Activated CD8-positive, alpha-beta memory T cell treated with anti-CD3 and anti-CD28 coated beads, Interleukin-2, amount 50 U/mL, for 4 hours (primary cell): Measurements from ENCODE around the gene ZPR1.
A peak's percentile ranks its signal among the peaks of the same experiment; 100 is the strongest.
"Not testable (repeated sequence)": the region's sequence is repeated elsewhere in the genome, so short reads cannot be mapped to it uniquely, and the experiment has no call there.

Source experiments
- DNase-seq: peaks from one replicate; pipeline ENCODE4 v3.0.0-alpha.2; 2020

ZPR1 gene

DNA sequence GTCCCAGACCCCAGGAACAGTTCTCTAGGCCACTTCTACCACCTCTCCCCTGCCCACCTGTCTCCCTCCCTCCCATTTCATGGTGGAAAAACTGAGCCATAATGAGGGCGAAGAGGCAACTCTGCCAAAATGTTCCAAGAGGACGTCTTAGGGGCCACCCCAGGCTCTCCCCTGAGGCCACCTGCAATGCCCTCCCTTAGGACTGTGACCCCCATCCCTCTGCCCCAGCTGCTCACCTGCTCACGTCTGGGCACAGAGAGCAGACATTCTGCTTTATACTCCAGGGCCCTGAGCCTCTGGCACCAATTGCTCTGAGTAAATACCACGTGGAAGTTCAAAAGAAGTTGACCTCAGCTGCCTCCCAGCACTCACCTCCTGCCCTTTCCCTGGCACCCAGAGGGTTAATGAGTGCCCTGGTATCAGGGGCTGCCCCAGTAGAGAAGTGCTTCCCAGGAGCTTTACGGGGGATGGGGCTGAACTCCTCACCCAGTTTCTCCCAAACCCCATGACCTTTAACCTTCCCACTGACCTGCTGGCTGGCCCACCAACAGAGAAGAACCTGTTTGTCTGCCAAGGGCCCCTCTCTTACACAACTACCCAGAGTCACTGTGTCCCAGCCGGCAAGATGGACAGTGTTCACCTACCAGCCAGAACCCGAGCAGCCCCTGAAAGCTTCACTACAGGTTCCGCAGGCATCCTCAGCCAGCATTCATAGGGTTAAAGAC is 4.5 kb upstream of the ZPR1 start:
- DNase-seq = no peak

DNA sequence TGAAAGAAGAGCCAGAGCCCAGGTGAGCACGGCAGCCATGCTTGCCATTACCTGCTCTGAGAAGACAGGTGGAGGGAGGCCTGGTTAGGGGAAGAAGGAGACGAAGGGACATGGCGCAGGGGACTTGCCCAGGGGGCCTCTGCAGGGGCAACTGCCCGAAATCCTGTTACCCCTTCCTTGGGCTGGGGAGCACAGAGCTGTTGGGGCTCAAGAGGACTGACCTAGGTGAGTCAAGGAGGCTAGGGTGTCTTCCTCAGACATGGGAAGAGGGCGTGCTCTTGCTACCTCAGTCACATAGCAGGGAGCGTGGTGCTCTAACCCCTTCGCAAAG is 4.0 kb upstream of the ZPR1 start, which contains the start of gene APOA5:
Gene APOA5 (minus strand): TSS at position 67 of the 331 bp plus-strand sequence. CDS start 19 bp downstream, at position 48.
- no peak for DNase-seq

DNA sequence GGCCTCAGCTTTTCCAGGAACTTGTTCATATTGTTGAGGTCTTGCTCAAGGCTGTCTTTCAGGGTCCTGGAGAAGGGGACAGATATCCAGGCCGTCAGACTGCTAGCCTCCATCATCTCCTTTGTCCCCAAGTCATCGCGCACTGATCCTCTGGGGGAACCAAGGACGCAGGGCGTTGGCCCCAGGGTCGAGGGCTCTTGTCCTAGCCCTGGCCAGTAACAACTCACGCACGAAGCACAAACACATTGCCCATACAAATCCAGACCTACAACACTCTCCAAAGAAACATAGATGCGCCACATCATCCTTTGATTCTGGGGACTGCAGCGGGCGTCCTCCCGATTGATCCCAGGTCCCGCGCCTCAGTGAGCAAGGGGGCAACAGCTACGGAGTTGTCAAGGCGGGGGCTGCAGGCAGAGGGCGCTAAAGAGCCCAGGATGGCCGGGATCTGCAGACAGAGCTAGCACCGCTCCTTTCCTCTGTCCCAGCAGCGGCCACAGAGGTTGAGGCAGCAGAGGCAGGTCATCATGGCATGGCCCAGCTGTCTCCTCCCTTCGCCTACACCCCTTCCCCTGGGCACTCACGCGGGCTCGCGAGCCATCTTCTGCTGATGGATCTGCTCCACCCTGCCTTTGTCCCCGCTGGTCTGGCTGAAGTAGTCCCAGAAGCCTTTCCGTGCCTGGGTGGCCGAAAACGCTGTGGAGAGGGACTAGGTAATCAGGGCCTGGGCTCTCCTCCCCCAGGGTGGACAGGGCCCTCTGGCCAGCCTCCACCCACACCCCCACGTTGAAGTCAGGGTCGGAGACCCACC is 3.4 kb upstream of the ZPR1 start:
- DNase-seq = peak; percentile 79

DNA sequence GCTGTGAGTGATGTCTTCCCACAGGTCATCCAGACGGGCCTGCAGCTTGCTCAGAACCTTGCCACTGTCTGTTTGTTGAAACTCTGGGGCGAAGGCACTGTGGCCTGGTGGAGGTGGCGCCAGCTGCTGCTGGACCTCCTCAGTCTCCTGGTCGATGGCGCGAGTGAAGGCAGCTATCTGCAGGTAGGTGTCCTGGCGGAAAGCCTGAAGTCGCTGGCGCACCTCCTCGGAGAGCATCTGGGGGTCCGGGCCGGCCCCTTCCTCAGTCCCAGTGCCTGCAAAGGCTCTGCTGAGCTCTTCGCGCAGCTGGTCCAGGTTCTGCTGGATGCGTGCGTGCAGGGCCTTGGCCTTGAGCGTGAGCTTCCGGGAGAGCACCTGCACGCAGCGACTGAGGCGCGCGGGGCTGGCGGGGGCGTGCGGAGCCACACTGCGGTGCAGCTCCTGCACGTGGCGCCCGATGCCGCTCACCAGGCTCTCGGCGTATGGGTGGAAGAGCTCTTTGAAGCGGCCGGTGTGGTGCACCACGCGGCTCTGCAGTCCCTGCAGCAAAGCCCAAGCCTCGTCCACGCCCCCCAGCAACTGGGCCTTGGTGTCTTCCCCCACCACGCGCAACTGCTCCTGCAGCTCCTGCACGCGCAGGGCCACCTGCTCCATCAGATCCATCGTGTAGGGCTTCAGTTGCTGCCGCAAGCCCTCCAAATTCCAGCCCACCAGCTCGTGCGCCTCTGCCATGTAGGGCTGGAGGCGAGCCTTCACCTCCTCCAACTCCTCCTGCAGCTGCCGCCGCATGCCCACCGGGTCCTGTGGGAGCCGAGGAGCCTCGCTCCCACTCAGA is 2.6 kb upstream of the ZPR1 start:
- no peak for DNase-seq

DNA sequence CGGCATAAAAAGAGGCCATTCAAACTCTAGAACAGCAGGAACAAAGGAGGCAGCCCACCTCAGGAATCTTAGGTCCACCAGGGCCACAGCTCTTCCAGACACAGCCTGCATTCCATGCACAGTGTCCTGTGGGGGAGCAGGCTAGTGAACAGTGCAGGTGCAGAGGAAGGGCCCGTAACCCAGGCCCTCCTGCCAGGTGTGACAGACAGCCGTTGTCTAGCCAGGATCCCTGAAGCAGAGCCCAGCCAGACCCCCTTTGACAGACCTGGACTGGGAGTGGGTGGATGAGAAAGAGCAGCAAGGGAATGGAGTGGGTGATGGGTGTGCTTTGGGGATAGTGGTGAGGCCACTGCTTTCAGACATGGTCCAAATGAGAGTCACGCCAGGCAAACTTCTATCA is 1.2 kb upstream of the ZPR1 start:
- no peak for DNase-seq

DNA sequence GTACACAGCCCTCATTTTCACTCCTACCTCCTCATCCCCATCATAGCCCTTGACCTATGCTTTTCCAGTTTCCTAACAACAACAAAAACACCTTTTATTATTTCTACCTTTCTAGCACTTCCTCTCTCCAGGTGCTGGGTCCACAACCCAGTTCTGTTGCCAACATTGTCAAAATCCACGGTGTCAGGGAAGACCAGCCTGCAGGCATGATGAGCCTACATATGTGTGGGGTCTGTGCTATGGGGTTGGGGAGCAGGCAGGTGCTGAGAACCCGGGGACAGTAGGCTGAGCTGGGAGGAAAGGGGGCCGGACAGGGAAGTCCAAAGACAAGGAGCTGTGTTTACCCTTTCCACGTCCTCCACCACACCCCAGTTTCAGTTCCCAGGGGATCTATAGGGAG is 711 bp upstream of the ZPR1 start:
- no peak for DNase-seq

DNA sequence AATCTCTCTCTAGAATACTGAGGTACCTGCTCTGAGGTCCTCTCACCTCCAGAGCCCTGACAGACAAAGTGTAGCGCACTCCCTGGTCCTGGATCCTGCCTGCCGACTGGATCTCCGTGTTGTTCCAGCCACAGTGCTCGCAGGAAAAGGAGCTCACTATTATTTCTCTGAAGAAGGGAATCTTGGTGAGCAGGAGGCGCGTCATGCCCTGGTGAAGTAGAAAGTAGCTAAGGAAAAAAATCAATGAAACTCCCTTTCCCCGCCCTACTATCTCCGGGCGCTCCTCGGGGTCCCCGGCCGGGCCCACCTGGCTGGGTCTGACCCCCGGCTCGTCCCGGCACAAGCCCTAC is 412 bp downstream of the ZPR1 start:
- DNase-seq = no peak

DNA sequence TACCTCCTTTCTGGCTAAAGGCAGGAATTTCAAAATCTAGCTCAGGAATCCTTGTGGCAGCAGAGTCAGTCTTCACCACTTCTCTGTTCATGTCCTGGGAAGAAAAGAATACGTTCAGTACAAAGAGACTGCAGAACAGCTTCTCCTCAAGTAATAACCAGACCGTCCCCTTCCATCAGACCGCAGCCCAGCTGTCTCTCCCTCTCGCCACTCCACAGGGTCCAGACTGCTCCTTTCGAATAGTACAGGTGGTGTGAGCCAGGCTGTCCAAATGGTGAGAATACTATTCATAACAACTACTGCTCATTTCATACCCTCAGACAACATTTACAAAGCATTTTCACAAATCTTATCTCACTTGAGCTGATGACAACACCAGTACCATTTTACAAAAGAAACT is 857 bp downstream of the ZPR1 start:
- no peak for DNase-seq

DNA sequence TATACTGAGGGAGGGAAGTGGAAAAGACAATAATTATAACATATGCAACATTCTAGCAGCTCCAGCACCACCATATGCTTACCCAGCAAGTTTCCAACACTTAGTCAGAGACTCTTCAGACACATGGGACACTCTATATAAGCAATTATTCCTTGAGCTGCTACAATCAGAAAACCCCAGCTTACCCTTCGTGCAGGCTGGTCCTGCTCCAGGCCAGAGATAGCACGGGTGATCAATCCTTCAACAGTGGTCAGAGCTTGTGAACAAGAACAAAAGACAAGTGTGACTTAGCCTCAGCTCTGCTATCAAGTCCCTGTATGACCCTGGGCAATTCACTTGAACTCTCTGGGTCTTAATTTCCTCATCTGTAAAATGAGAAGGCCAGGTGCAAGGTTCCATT is 1.5 kb downstream of the ZPR1 start:
- no peak for DNase-seq

DNA sequence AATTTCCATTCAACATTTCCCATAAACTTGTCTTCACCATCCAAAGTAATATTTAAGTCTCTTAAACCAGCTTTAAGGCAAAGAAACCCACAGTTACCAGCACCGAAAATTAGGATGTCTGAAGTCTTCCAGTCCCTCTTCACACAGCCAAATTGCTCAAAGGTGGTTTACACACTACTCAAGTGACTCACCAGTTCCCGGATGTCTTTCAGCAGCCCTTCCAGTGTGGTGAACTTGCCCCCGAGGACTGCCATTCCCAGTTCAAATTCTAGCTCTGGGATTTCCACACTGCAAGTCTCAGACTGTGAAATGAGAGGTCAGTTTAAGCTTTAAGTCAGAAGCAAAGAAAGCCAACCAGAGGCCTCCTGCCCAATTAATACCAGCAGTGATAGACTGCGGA is 5.1 kb downstream of the ZPR1 start:
- DNase-seq = no peak

DNA sequence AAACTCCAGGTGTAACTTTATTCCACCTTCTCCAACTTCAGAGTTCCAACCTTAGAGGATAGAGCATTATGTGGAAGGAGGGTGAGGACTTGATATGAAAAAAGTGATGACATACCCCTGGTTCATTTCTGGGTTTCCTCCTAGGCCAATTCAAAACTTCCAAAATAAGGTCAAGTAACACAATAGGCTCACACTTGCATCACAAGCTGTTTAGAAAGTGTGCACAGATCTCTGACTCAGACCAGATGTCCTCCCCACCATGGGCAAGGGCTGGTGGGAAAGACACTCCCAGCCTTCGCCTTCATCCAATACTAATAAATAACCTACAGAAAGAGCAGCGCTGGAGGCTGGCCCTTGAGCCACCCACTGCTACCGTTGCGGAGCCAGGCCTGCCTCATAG is 9.3 kb downstream of the ZPR1 start:
- DNase-seq = no peak

DNA sequence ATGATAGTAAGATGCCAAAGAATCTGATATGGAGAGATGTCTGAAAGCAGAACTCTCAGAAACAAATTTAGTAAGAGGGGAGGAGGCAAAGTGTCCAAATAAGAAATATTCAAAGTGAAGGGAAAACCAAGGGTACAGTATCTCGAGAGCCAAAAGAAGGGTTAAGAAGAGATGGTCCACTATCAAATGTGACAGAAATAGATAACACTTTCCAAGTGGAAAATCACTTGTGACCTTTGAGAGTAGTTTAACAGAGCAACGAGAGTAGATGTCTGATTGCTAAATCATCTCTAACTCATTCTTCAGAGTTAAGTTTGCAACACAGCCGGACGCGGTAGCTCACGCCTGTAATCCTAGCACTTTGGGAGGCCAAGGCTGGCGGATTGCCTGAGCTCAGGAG is 10.8 kb downstream of the ZPR1 start:
- no peak for DNase-seq

DNA sequence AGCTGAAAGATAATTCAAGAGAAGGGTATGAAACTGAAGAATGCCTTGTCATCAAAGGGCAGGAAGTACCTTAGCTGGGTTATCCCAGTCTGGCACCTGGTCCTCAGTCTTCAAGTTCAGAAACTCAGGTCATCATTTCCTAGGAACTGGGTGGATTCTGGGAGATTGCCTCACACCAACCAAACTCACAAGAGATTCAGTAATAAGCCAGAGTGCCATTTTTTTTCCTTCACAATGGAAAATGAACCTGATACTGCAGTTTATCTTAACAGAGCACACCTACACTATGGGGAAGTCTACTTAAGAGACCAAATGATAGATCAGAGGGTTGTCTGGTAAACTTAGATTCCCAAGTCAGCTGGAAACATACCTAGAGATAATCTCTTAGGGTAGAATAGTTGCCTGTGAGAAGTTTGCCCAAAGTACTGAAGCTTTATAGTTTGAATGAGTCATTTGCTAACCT is 11.3 kb downstream of the ZPR1 start:
- DNase-seq = no peak

DNA sequence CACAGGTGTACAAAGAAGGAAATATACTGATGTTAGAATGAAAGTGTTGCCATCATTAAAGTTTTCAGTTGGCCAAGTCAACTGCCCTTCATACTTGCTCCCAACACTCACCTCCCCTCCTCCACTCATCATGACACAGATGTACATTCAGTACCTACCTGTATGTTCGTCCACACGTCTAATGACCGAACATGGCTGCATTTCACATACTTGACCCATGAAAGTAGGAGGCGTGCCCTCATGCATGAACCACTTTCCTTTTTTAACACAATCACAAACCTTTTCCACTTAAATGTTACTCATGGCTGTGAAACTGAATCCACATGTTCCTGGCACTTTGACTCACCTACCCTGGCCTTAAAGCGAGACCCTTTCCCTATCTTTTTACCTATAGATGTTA is 11.8 kb downstream of the ZPR1 start:
- DNase-seq = no peak

DNA sequence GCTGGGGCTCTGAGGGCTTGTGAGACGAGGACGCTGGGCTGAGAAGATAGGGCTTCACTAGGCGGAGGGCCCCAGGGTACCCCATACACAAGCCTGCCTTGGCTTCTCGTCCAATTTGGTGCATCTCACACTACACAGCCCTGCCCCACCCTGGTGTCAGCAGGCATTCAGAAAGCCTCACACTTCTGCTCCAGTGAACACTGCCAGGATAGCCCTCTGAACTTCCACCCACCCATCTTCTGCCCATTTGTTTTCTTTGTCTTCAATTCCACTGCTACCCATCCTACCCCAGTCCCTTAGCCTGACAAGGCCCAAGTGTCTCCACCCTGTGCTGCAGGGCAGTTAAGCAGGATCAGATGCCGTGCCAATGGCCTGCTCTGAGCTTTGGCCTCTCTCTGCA is 13.2 kb downstream of the ZPR1 start:
- no peak for DNase-seq

DNA sequence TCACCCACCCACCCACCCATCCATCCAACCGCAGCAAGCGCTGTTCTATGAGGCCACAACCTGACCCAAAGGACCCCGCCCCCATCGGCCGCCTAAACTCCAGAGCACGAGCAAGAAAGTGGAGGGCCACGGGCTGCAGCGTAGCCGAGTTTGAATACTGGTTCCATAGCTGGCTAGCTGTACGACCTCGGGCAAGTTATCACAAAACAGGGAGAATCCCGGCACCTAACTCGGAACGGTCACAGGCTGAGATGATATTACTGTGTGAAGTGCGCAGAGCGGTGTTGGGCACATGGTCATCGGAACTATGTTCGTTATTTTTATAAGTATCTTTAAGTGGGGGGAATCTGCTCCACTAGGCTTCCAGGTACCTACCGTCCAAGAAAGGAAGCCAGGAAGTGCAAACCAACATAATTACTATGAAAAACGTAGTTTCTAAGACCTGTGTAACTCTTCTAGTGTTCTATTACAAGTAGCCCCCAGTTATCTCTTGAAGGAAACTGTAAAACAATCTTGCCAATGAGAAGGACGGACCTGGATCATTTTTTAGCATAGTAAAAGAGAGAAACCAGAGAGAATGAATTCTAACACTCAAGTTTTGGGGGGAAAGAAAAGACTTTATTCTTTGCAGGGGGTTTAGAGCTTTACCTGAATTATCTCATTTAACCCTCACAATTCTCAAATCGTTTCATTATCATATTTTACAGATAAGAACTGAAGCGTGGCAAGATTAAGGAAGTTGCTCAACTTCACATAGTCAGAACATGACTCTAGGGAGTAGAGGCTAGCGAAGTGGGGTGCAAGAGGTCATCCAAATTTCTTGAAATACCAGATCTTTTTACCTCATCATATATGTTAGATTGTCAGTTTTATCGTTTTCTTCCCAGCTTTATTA is 14.4 kb downstream of the ZPR1 start:
- DNase-seq = no peak

DNA sequence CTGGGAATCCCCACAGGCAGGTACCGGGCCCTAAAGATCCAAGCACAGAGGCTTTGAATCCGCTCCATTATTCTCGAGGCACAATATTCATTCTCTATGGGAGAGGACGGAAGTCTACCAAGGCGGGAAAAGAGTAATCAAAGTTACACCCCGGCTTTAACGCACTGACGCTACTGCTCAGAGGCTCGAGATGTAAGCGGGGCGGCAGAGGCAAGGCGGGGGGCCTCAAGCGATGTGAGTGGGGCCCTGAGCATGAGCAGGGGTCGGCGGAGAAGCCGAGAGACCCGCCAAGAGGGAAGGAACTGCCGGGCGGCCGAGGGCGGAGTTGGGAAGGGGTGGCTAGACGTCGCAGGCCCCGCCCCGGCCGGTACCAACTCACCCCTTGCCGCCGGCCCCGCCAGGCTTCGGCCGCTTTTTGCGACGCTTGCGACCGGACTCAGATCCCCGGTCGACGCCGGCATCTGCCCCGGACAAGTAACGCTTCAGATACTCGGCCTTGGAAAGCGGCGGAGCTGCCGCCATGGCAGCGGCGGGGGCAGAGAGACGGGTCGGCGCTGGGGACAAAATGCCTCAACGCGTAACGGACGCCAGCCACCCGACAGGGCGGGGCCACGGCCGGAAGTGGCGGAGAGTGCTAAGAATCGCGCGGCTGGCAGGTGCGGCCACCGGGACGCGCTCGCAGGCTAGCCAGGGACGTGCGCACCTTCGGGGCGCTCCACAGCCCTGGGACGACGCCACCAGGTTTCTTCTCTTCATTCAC is 15.2 kb downstream of the ZPR1 start, which contains the start of gene BUD13:
Gene BUD13 (minus strand): TSS at position 545 of the 760 bp plus-strand sequence. CDS start 23 bp downstream, at position 522.
- DNase-seq = peak; percentile 93

DNA sequence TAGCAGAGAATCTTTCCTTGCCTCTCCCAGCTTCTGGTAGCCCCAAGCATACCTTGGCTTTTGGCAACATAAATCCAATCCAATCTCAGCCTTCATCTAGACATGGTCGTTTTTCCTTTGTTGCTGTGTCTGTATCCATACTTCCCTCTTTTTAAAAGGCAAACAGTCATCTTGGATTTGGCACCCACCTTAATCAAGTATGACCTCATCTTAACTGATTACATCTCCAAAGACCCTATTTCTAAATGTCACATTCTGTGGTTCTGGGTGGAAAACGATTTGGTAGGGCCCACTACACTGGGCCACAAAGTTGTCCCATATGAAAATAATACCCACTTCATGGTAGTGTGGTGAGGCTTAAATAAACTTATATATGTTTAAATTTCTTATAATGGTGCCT is 15.9 kb downstream of the ZPR1 start:
- no peak for DNase-seq

DNA sequence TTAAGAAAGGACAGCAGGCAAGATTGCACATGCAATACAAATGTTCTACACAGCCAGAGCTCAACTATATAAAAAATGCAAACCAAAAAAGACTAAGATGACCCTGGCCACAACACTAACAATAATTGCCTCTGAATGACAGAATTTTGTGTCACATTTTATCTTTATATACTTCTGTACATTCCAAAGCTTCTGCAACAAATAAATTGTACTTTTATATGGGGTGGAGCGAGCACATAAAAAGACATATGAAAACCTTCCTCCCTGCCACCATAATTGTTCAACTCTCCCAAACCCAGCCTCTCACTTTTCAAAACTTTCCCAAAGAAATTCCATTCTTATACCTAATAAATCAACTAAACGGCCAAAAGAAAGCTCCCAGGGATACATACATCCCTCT is 25.7 kb downstream of the ZPR1 start:
- no peak for DNase-seq

DNA sequence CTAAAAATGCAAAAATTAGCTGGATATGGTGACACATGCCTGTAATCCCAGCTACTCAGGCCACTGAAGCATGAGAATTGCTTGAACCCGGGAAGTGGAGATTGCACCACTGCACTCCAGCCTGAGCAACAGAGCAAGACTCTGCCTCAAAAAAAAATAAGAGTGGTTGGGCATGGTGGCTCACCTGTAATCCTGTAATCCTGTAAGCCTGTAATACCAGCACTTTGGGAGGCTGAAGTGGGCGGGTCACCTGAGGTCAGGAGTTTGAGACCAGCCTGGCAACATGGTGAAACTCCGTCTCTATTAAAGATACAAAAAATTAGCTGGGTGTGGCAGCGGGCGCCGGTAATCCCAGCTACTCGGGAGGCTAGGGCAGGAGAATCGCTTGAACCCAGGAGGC is 31.8 kb downstream of the ZPR1 start:
- DNase-seq = not testable (repeated sequence)

DNA sequence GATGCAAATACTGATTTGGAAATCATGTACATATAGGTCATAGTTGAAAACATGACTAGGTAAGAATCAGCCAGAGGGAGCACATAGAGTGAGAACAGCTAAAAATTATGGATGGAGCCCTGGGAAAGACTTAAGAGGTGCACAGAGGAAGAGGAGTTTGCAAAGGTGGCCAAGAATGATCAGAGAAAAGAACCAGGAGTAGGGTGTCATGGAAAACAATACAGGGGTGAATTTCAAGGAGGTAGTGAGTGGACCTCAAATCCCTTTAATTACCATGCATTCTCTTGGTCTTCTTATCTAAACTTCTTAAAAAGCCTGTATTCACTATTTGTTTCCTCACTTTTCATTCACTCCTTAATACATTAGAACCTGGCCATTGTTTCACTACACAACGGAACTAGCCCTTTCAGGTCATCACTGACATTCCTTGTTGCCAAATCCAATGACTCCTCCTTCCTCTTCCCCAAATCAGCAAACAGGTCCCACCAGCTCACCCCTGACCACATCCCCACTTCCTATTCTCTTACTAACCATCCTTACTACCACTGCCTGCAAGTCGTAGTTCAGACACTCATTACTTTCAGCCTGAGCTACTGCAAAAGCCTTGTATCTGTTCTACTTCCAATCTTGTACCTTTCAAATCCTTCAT is 37.6 kb downstream of the ZPR1 start:
- DNase-seq = no peak
